GM10266 (cell line): Measurements from ENCODE around the gene PI4KA.

ENCODE experiments used
- DNase-seq: peaks from one replicate; pipeline ENCODE4 v3.0.0; 2012; ENCODE audit errors: extremely low spot score
- CTCF ChIP-seq: IDR thresholded peaks from 2 replicates; pipeline ENCODE4 v1.5.1; 2012; ENCODE audit warnings: mild to moderate bottlenecking, low read depth; ENCODE audit not compliant: control insufficient read depth, insufficient read depth; ENCODE audit errors: missing control alignments

The PI4KA gene

GRCh38 chr22:20746431-20747189 is 112.0 kb downstream of the PI4KA start:
- no peak for DNase-seq
- no peak for TF ChIP-seq CTCF

GRCh38 chr22:20745119-20745518 is 113.5 kb downstream of the PI4KA start:
- no peak for DNase-seq
- TF ChIP-seq CTCF, result no peak

GRCh38 chr22:20744456-20744855 is 114.2 kb downstream of the PI4KA start:
- DNase-seq, result no peak
- TF ChIP-seq CTCF, result no peak

GRCh38 chr22:20742764-20743163 is 115.8 kb downstream of the PI4KA start:
- TF ChIP-seq CTCF, result no peak
- DNase-seq, result no peak

- TF ChIP-seq CTCF, result peak; percentile 49
- DNase-seq, result peak; percentile 58
Measured at GRCh38 chr22:20741634-20742581, 116.7 kb downstream of the PI4KA start.

GRCh38 chr22:20741008-20741633 is 117.5 kb downstream of the PI4KA start:
- no peak for TF ChIP-seq CTCF

More at GRCh38 chr22:20741008-20741633, 117.5 kb downstream of the PI4KA start:
- no peak for DNase-seq
